NCI-H1092 (cell line): ENCODE results near the gene C9orf78.

Experiments used
- DNase-seq: peaks from one replicate; lab custom pipeline; 2025; lab: John Stamatoyannopoulos, UW

Gene C9orf78

GRCh38 chr9:129841071-129841470 is 6.0 kb upstream of the C9orf78 start:
- DNase-seq, result no peak

- peak; percentile 44 for DNase-seq
Measured at GRCh38 chr9:129840034-129840433, 5.0 kb upstream of the C9orf78 start.

- DNase-seq, result no peak
Measured at GRCh38 chr9:129839324-129840023, 4.4 kb upstream of the C9orf78 start.

- no peak for DNase-seq
Measured at GRCh38 chr9:129838707-129839259, 3.7 kb upstream of the C9orf78 start.

GRCh38 chr9:129836311-129837007 is 1.4 kb upstream of the C9orf78 start:
- DNase-seq, result no peak

- DNase-seq, result no peak
Measured at GRCh38 chr9:129835860-129836223, 767 bp upstream of the C9orf78 start.

GRCh38 chr9:129834489-129835127 is 467 bp downstream of the C9orf78 start:
- DNase-seq, result no peak

- no peak for DNase-seq
Measured at GRCh38 chr9:129832982-129833381, 2.1 kb downstream of the C9orf78 start.

- no peak for DNase-seq
Measured at GRCh38 chr9:129828969-129829368, 6.1 kb downstream of the C9orf78 start.

- no peak for DNase-seq
Measured at GRCh38 chr9:129828051-129828450, 7.0 kb downstream of the C9orf78 start.

- DNase-seq, result no peak
Measured at GRCh38 chr9:129826759-129827158, 8.3 kb downstream of the C9orf78 start.

- DNase-seq, result no peak
Measured at GRCh38 chr9:129826344-129826743, 8.7 kb downstream of the C9orf78 start.

- peak; percentile 90 for DNase-seq
Measured at GRCh38 chr9:129823935-129824601, 11.0 kb downstream of the C9orf78 start, which contains the start of gene TOR1A. TOR1A (minus strand) TSS chr9:129824136; CDS start chr9:129824085, 51 bp downstream.

GRCh38 chr9:129823542-129823934 is 11.5 kb downstream of the C9orf78 start:
- no peak for DNase-seq

- no peak for DNase-seq
Measured at GRCh38 chr9:129822898-129823541, 12.1 kb downstream of the C9orf78 start.

- no peak for DNase-seq
Measured at GRCh38 chr9:129816501-129817435, 18.3 kb downstream of the C9orf78 start.

GRCh38 chr9:129815278-129815677 is 19.8 kb downstream of the C9orf78 start:
- DNase-seq, result no peak

GRCh38 chr9:129814432-129815223 is 20.4 kb downstream of the C9orf78 start:
- no peak for DNase-seq

- no peak for DNase-seq
Measured at GRCh38 chr9:129813661-129814060, 21.4 kb downstream of the C9orf78 start.

GRCh38 chr9:129812385-129812784 is 22.7 kb downstream of the C9orf78 start:
- no peak for DNase-seq
